Hematopoietic multipotent progenitor cell treated with erythropoietin and hydrocortisone succinate and interleukin-3 and kit ligand, for 4 days (in vitro differentiated cells): ENCODE measurements around the gene PPA1.
A peak's percentile ranks its signal among the peaks of the same experiment; 100 is the strongest.
"Not testable (repeated sequence)": the region's sequence is repeated elsewhere in the genome, so short reads cannot be mapped to it uniquely, and the experiment has no call there.

Experiments used
- DNase-seq: peaks from one replicate; pipeline ENCODE4 v3.0.0-alpha.2; 2015

The PPA1 gene

GRCh38 chr10:70253878-70254765 lies 20.9 kb upstream of the PPA1 start:
- no peak for DNase-seq

GRCh38 chr10:70250961-70251680 lies 17.9 kb upstream of the PPA1 start:
- DNase-seq: no peak

- DNase-seq: no peak
Measured at GRCh38 chr10:70247360-70247759, 14.1 kb upstream of the PPA1 start.

GRCh38 chr10:70241081-70241480 lies 7.9 kb upstream of the PPA1 start:
- no peak for DNase-seq

- not testable (repeated sequence) for DNase-seq
Measured at GRCh38 chr10:70239986-70240385, 6.8 kb upstream of the PPA1 start.

GRCh38 chr10:70239077-70239976 lies 6.1 kb upstream of the PPA1 start:
- DNase-seq: not testable (repeated sequence)

GRCh38 chr10:70237958-70238536 lies 4.8 kb upstream of the PPA1 start:
- not testable (repeated sequence) for DNase-seq

- DNase-seq: peak; percentile 24
Measured at GRCh38 chr10:70234668-70235447, 1.6 kb upstream of the PPA1 start.

- DNase-seq: no peak
Measured at GRCh38 chr10:70233939-70234300, 691 bp upstream of the PPA1 start.

- DNase-seq: no peak
Measured at GRCh38 chr10:70232859-70233108, 445 bp downstream of the PPA1 start.

GRCh38 chr10:70232155-70232858 lies 922 bp downstream of the PPA1 start:
- DNase-seq: peak; percentile 69

GRCh38 chr10:70228491-70228890 lies 4.7 kb downstream of the PPA1 start:
- no peak for DNase-seq

GRCh38 chr10:70227548-70228320 lies 5.5 kb downstream of the PPA1 start:
- no peak for DNase-seq

GRCh38 chr10:70223728-70224127 lies 9.5 kb downstream of the PPA1 start:
- DNase-seq: no peak

- not testable (repeated sequence) for DNase-seq
Measured at GRCh38 chr10:70222811-70223447, 10.3 kb downstream of the PPA1 start.

- DNase-seq: no peak
Measured at GRCh38 chr10:70222340-70222794, 10.9 kb downstream of the PPA1 start.

GRCh38 chr10:70221030-70221429 lies 12.2 kb downstream of the PPA1 start:
- DNase-seq: no peak

GRCh38 chr10:70212879-70213278 lies 20.4 kb downstream of the PPA1 start:
- no peak for DNase-seq

GRCh38 chr10:70212277-70212676 lies 21.0 kb downstream of the PPA1 start:
- DNase-seq: no peak

- no peak for DNase-seq
Measured at GRCh38 chr10:70206762-70207161, 26.5 kb downstream of the PPA1 start.
